SK-N-SH (cell line): ENCODE results near the gene TMEM80. TPM values are rescaled to one million over a fixed set of nuclear protein-coding genes. Genes with fewer than 3 reads are reported as not detected.
A peak's percentile ranks its signal among the peaks of the same experiment; 100 is the strongest.

ENCODE experiments used
- CTCF ChIA-PET: fragments of 300-600, 350-600 bp; formaldehyde crosslinking; extraction: SDS; loops from one replicate; lab custom pipeline; 2021; lab: Yijun Ruan, JAX
- POLR2A ChIA-PET: fragments of 350-600 bp; sonication (Branson Sonifier 250); formaldehyde crosslinking; extraction: SDS; loops from one replicate; lab custom pipeline; 2020; ENCODE audit warnings: antibody characterized with exemption, inconsistent platforms; lab: Yijun Ruan, JAX
- DNase-seq: peaks from one replicate; pipeline ENCODE4 v3.0.0; 2012
- H2AFZ ChIP-seq: fragments of 200-600 bp; sonication (generic); 2 replicates; pipeline ENCODE4 v1.8.1; 2016; ENCODE audit warnings: antibody characterized with exemption, mild to moderate bottlenecking, low read depth
- H3F3A ChIP-seq: fragments of 200-600 bp; sonication (generic); replicated peaks from 2 replicates; pipeline ENCODE3; 2016; ENCODE audit warnings: antibody characterized with exemption, mild to moderate bottlenecking; ENCODE audit not compliant: insufficient read depth
- H3K27ac ChIP-seq, 2 experiments: fragments of 200-500 bp in 1 of 2; fragments of 200-600 bp in 1 of 2; sonication (Bioruptor generic) in 1 of 2; sonication (generic), shearing (Covaris generic) in 1 of 2; 2 replicates each; pipeline versions ENCODE4 v1.5.1 to v1.6.1; 2014 to 2016; ENCODE audit warnings: low read depth in 2 of 2, inconsistent platforms in 1 of 2, low read length in 1 of 2, mild to moderate bottlenecking in 1 of 2, mixed read lengths in 1 of 2
- H3K27me3 ChIP-seq: fragments of 200-600 bp; sonication (generic), shearing (Covaris generic); 2 replicates; pipeline ENCODE4 v1.6.1; 2016; ENCODE audit warnings: mixed run types; ENCODE audit not compliant: insufficient read depth
- H3K36me3 ChIP-seq, 2 experiments: fragments of 200-500 bp in 1 of 2; fragments of 200-600 bp in 1 of 2; sonication (Bioruptor generic) in 1 of 2; sonication (generic) in 1 of 2; replicated peaks in 1 of 2; 2 replicates each; pipeline versions ENCODE3 to v1.5.1; 2014 to 2016; ENCODE audit warnings: low read length in 1 of 2, mild to moderate bottlenecking in 1 of 2; ENCODE audit not compliant: insufficient read depth in 2 of 2, control insufficient read depth in 1 of 2
- H3K4me1 ChIP-seq, 2 experiments: fragments of 200-500 bp in 1 of 2; fragments of 200-600 bp in 1 of 2; sonication (Bioruptor generic) in 1 of 2; sonication (generic), shearing (Covaris generic) in 1 of 2; 2 replicates each; pipeline versions ENCODE4 v1.5.1 to v1.6.1; 2014 to 2016; ENCODE audit warnings: low read depth in 1 of 2, low read length in 1 of 2, mixed run types in 1 of 2; ENCODE audit not compliant: insufficient read depth in 2 of 2, control insufficient read depth in 1 of 2
- H3K4me2 ChIP-seq: fragments of 200-600 bp; sonication (generic), shearing (Covaris generic); 2 replicates; pipeline ENCODE4 v1.6.1; 2017; ENCODE audit warnings: mixed run types
- H3K4me3 ChIP-seq, 2 experiments: fragments of 200-500 bp in 1 of 2; fragments of 200-600 bp in 1 of 2; sonication (Bioruptor generic) in 1 of 2; sonication (generic), shearing (Covaris generic) in 1 of 2; 2 replicates each; pipeline versions ENCODE4 v1.5.1 to v1.8.1; 2014 to 2016; ENCODE audit warnings: low read depth in 2 of 2, inconsistent platforms in 1 of 2, low read length in 1 of 2, mild to moderate bottlenecking in 1 of 2, mixed read lengths in 1 of 2, moderate library complexity in 1 of 2
- H3K79me2 ChIP-seq: fragments of 200-600 bp; sonication (generic); 2 replicates; pipeline ENCODE4 v1.8.1; 2017; ENCODE audit warnings: mild to moderate bottlenecking; ENCODE audit not compliant: insufficient read depth
- H3K9ac ChIP-seq: fragments of 200-600 bp; sonication (generic); 2 replicates; pipeline ENCODE4 v1.6.1; 2017; ENCODE audit warnings: mixed run types
- H3K9me2 ChIP-seq: fragments of 200-600 bp; sonication (generic); 2 replicates; pipeline ENCODE4 v1.6.1; 2017; ENCODE audit warnings: mixed run types
- H3K9me3 ChIP-seq: fragments of 200-600 bp; sonication (generic); 2 replicates; pipeline ENCODE4 v1.6.1; 2017; ENCODE audit warnings: mixed run types, mild to moderate bottlenecking, moderate library complexity
- H4K20me1 ChIP-seq: fragments of 200-600 bp; sonication (generic); 2 replicates; pipeline ENCODE4 v1.6.1; 2017; ENCODE audit warnings: mild to moderate bottlenecking, mixed run types; ENCODE audit not compliant: insufficient read depth
- EP300 ChIP-seq, 2 experiments: IDR thresholded peaks; 2 replicates each; pipeline versions ENCODE4 v1.4.0 to v1.6.1; 2012; ENCODE audit warnings: borderline replicate concordance in 1 of 2, low read depth in 1 of 2, low read length in 1 of 2
- EZH2phosphoT487 ChIP-seq: fragments of 200-600 bp; sonication (generic); IDR thresholded peaks from 2 replicates; pipeline ENCODE4 v1.6.1; 2017; ENCODE audit warnings: low read depth, mixed run types, mild to moderate bottlenecking, antibody characterized with exemption, moderate library complexity, borderline replicate concordance
- FOSL2 ChIP-seq: IDR thresholded peaks from 2 replicates; pipeline ENCODE4 v1.4.0; 2012; ENCODE audit warnings: low read depth, mild to moderate bottlenecking, moderate library complexity, borderline replicate concordance
- FOXJ3 ChIP-seq: sonication (generic); formaldehyde crosslinking; IDR thresholded peaks from 2 replicates; pipeline ENCODE4 v1.5.1; 2020; ENCODE audit warnings: mild to moderate bottlenecking, missing genetic modification reagents
- FOXM1 ChIP-seq: IDR thresholded peaks from 2 replicates; pipeline ENCODE4 v1.4.0; 2012; ENCODE audit warnings: low read depth, mild to moderate bottlenecking
- GABPA ChIP-seq: IDR thresholded peaks from 2 replicates; pipeline ENCODE4 v1.4.0; 2012; ENCODE audit warnings: low read depth, mild to moderate bottlenecking
- JUND ChIP-seq: IDR thresholded peaks from 2 replicates; pipeline ENCODE4 v1.4.0; 2012
- NRF1 ChIP-seq: IDR thresholded peaks from 2 replicates; pipeline ENCODE4 v1.6.1; 2012; ENCODE audit warnings: low read depth, mild to moderate bottlenecking, low read length
- RAD21 ChIP-seq: IDR thresholded peaks from 2 replicates; pipeline ENCODE4 v1.6.1; 2012; ENCODE audit warnings: mild to moderate bottlenecking, low read length
- RCOR1 ChIP-seq: fragments of 150-350 bp; IDR thresholded peaks from 2 replicates; pipeline ENCODE4 v1.6.1; 2017; ENCODE audit warnings: antibody characterized with exemption, low read length
- SIN3A ChIP-seq: IDR thresholded peaks from 2 replicates; pipeline ENCODE4 v1.6.1; 2012; ENCODE audit warnings: low read depth, mild to moderate bottlenecking, low read length, moderate library complexity, borderline replicate concordance
- SMC3 ChIP-seq: IDR thresholded peaks from 2 replicates; pipeline ENCODE4 v1.6.1; 2012; ENCODE audit warnings: low read depth, low read length, improper control_type of control experiment
- TAF1 ChIP-seq: IDR thresholded peaks from 2 replicates; pipeline ENCODE4 v1.6.1; 2012; ENCODE audit warnings: low read depth, mild to moderate bottlenecking, low read length, moderate library complexity, borderline replicate concordance
- USF1 ChIP-seq: IDR thresholded peaks from 2 replicates; pipeline ENCODE4 v1.4.0; 2012; ENCODE audit warnings: low read depth, borderline replicate concordance
- ZBTB33 ChIP-seq: IDR thresholded peaks from 2 replicates; pipeline ENCODE4 v1.4.0; 2012; ENCODE audit warnings: low read depth, borderline replicate concordance
- WGBS: methylation state at CpG from one replicate; pipeline ENCODE4 v1.1.6; 2017; ENCODE audit warnings: low lambda C conversion rate; 5-methylcytosine and 5-hydroxymethylcytosine counted together
- polyA plus RNA-seq, 3 experiments: library from polyadenylated mRNA; depleted of rRNA; stranded (reverse); fragments of >200 nt; gene quantifications; 2 replicates each; pipeline ENCODE4 v1.2.3, GENCODE V29; 2012
- TF ChIP-seq, protein P1 (sequence below): fragments of 150-350 bp; IDR thresholded peaks from 2 replicates; pipeline ENCODE4 v1.6.1; 2017; ENCODE audit warnings: antibody characterized with exemption, low read length, low read depth, borderline replicate concordance

Gene TMEM80
- polyA plus RNA-seq, 1 of the 3 experiments (the other 2 are of a cell fraction): 40.4 TPM

- peaks cover 0 to 14% of the 10 kb centered on the region in 2 experiments; a peak in 1 of 4 replicates for H3K4me1 ChIP-seq
- H3K27ac ChIP-seq: no peak overlapping the region
- H2AFZ ChIP-seq: no peak overlapping the region
- H3K9me2 ChIP-seq: no peaks in the 10 kb centered on the region
- H3K36me3 ChIP-seq: no peaks in the 10 kb centered on the region
- H4K20me1 ChIP-seq: no peaks in the 10 kb centered on the region
- H3F3A ChIP-seq: peaks cover 3% of the 10 kb centered on the region
- peak; percentile 63 for DNase-seq
- no peaks in the 10 kb centered on the region for H3K9me3 ChIP-seq
- H3K79me2 ChIP-seq: no peaks in the 10 kb centered on the region
- no peak overlapping the region for H3K4me2 ChIP-seq
- ChIA-PET CTCF (interaction anchor here (0.8 to 11.8 kb wide), 15 partner anchors 12 to 278 kb away, joined by 3 to 150 read pairs (median 5); partner anchors contain the start of genes DEAF1, TALDO1 and TMEM80), POLR2A (no interaction called here)
- no peak overlapping the region for H3K9ac ChIP-seq
- TF ChIP-seq RCOR1 (no peak), ZBTB33 (no peak), GABPA (no peak), FOXJ3 (CRISPR knock-in tag) (no peak), EZH2phosphoT487 (no peak)
- TF ChIP-seq, protein P1, sequence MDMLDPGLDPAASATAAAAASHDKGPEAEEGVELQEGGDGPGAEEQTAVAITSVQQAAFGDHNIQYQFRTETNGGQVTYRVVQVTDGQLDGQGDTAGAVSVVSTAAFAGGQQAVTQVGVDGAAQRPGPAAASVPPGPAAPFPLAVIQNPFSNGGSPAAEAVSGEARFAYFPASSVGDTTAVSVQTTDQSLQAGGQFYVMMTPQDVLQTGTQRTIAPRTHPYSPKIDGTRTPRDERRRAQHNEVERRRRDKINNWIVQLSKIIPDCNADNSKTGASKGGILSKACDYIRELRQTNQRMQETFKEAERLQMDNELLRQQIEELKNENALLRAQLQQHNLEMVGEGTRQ: no peak
- H3K4me3 ChIP-seq: no peak overlapping the region; a peak in 1 of 4 replicates
- 64% methylated on average over 2 of the region's 33 CpGs for WGBS
- H3K27me3 ChIP-seq: peaks cover 52% of the 10 kb centered on the region
These were observed 26.2 kb downstream of the TMEM80 start for GRCh38 chr11:721741-722345.

GRCh38 chr11:722346-722811 is 26.8 kb downstream of the TMEM80 start:
- no peak overlapping the region for H3K4me2 ChIP-seq
- no peak overlapping the region for H3K27ac ChIP-seq
- 27% methylated on average over 9 of the region's 20 CpGs for WGBS
- POLR2A ChIA-PET: no interaction called here
- H4K20me1 ChIP-seq: no peaks in the 10 kb centered on the region
- no peak overlapping the region for H3K4me3 ChIP-seq
- H3K9me3 ChIP-seq: no peaks in the 10 kb centered on the region
- DNase-seq: peak; percentile 39
- H3K36me3 ChIP-seq: no peaks in the 10 kb centered on the region
- H3K27me3 ChIP-seq: peaks cover 52% of the 10 kb centered on the region
- no peak overlapping the region for H2AFZ ChIP-seq
- TF ChIP-seq TAF1 (no peak), FOSL2 (no peak), FOXM1 (no peak), SMC3 (no peak), ZBTB33 (no peak), SIN3A (no peak), RAD21 (no peak), USF1 (no peak), FOXJ3 (CRISPR knock-in tag) (no peak), EZH2phosphoT487 (no peak), NRF1 (no peak), JUND (no peak), EP300 (IDR thresholded peaks at IDR 0.05; ENCODE audit: borderline replicate concordance in 1 of 2, low read depth in 1 of 2, low read length in 1 of 2) (no peak)
- TF ChIP-seq, all 33 proteins: peak for 0
- CTCF ChIA-PET: interaction anchor here (0.7 to 11.8 kb wide), 21 partner anchors 10 to 279 kb away, joined by 3 to 150 read pairs (median 5); partner anchors contain the start of genes DEAF1, PHRF1, TALDO1 and TMEM80
- Histone ChIP-seq H3F3A (peaks cover 4% of the 10 kb centered on the region), H3K9ac (no peak overlapping the region), H3K9me2 (no peaks in the 10 kb centered on the region), H3K4me1 (peaks cover 0 to 14% of the 10 kb centered on the region in 2 experiments; a peak in 1 of 4 replicates), H3K79me2 (no peaks in the 10 kb centered on the region)
